K562 (cell line): ENCODE measurements around the gene SLC34A1. TPM values are rescaled to one million over a fixed set of nuclear protein-coding genes. Genes with fewer than 3 reads are reported as not detected.

ENCODE experiments used
- MBD1 ChIP-seq: fragments of 250-450 bp; sonication (Bioruptor Pico); IDR thresholded peaks from 2 replicates; pipeline ENCODE4 v1.8.0; 2022; ENCODE audit warnings: inconsistent platforms
- SRSF7 ChIP-seq: fragments of 200-400 bp; formaldehyde crosslinking; optimal IDR thresholded peaks from 2 replicates; pipeline ENCODE3; 2017; ENCODE audit warnings: mild to moderate bottlenecking, low read depth, low read length
- TFAP4 ChIP-seq: sonication (generic); formaldehyde crosslinking; IDR thresholded peaks from 2 replicates; pipeline ENCODE4 v1.8.0; 2022; ENCODE audit warnings: missing genetic modification reagents, mild to moderate bottlenecking, moderate library complexity, borderline replicate concordance
- ZFX ChIP-seq: sonication (generic); formaldehyde crosslinking; IDR thresholded peaks from 2 replicates; pipeline ENCODE4 v1.8.0; 2022; ENCODE audit warnings: mild to moderate bottlenecking, missing genetic modification reagents, moderate library complexity
- ZNF589 ChIP-seq: fragments of 200-800 bp; sonication (Bioruptor generic); IDR thresholded peaks from 2 replicates; pipeline ENCODE4 v1.6.1; 2016; ENCODE audit warnings: low read depth, missing genetic modification characterization, missing compliant biosample characterization
- ZNF695 ChIP-seq: fragments of 450-650 bp; formaldehyde crosslinking; IDR thresholded peaks from 2 replicates; pipeline ENCODE4 v1.4.0; 2020; ENCODE audit warnings: mild to moderate bottlenecking, moderate library complexity
- polyA plus RNA-seq, 8 experiments: library from polyadenylated mRNA; depleted of rRNA in 4 of 8; stranded (reverse) in 5 of 8; unstranded in 3 of 8; fragments of >200 nt; fragmentation: Nextera tagmentation in 2 of 8; fragmentation: Illumina TruSeq in 1 of 8; extraction: Ambion mirVana in 2 of 8; extraction: Trizol in 1 of 8; gene quantifications; 2 replicates each; pipeline versions ENCODE4 v1.2.1 to v1.2.3, GENCODE V29; 2011 to 2014; ENCODE audit warnings: inconsistent platforms in 1 of 8, missing spikeins in 1 of 8
- total RNA-seq, 7 experiments: library from RNA; depleted of rRNA in 6 of 7; stranded (reverse); fragments of >200 nt in 6 of 7; fragmentation: Illumina TruSeq in 2 of 7; extraction: Trizol in 2 of 7; gene quantifications; 2 replicates each; pipeline versions ENCODE4 v1.2.1 to v1.2.3, GENCODE V29; 2011 to 2021; ENCODE audit warnings: low replicate concordance in 1 of 7
- TF ChIP-seq, protein P1 (sequence below): fragments of 450-650 bp; IDR thresholded peaks from 2 replicates; pipeline ENCODE4 v1.6.1; 2016; ENCODE audit warnings: mild to moderate bottlenecking, moderate library complexity
- TF ChIP-seq, protein P2 (sequence below), 3 experiments: IDR thresholded peaks in 2 of 3; conservative IDR thresholded peaks in 1 of 3; 2 replicates each; pipeline ENCODE4 v1.5.1; 2011 to 2012; ENCODE audit warnings: low read length in 3 of 3, mild to moderate bottlenecking in 3 of 3, control low read depth in 2 of 3, improper control_type of control experiment in 1 of 3, inconsistent platforms in 1 of 3, low read depth in 1 of 3, mixed read lengths in 1 of 3, moderate library complexity in 1 of 3; ENCODE audit not compliant: insufficient read depth in 2 of 3
- TF ChIP-seq, protein P3 (sequence below): sonication (generic); formaldehyde crosslinking; IDR thresholded peaks from 2 replicates; pipeline ENCODE4 v1.9.0; 2022; ENCODE audit warnings: mild to moderate bottlenecking, missing genetic modification reagents

SLC34A1 gene
- total and polyA plus RNA-seq, 9 of the 15 experiments (the other 6 are each of a cell fraction or from before 2014, with no cell fraction given): not detected

DNA sequence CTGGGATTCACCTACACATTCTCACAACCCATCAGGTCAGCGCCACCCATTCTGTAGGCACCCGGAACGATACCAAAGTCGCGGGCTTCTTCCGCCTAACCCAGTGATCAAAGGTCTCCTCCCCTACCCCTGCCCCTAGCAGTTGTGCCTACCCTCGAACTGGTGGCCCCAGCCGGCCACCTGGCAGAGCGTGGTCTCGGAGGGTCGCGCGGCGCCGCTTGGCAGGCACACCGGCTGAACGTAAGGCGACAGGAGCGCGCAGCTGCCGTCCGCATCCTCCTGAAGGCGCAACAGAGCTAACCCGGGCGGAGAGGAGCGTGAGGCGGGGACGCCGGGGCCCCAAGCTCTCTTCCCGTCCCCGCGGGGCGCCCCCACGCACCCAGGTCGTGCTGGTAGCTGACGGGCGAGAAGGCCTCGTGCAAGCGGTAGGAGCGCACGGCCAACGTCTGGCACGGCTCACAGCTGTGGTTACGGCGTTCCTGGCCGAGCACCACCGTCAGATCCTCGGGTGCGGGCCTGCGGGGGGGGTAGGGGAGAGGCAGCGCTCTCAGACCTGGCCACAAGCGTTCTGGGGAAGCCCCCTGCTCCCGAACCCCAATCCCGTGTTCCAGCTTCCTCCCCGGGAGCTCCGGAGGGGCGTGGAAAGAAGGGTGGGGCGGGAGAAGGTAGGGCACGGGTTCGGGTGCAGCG is 19.0 kb downstream of the SLC34A1 start (continued):
- TF ChIP-seq, protein P1, sequence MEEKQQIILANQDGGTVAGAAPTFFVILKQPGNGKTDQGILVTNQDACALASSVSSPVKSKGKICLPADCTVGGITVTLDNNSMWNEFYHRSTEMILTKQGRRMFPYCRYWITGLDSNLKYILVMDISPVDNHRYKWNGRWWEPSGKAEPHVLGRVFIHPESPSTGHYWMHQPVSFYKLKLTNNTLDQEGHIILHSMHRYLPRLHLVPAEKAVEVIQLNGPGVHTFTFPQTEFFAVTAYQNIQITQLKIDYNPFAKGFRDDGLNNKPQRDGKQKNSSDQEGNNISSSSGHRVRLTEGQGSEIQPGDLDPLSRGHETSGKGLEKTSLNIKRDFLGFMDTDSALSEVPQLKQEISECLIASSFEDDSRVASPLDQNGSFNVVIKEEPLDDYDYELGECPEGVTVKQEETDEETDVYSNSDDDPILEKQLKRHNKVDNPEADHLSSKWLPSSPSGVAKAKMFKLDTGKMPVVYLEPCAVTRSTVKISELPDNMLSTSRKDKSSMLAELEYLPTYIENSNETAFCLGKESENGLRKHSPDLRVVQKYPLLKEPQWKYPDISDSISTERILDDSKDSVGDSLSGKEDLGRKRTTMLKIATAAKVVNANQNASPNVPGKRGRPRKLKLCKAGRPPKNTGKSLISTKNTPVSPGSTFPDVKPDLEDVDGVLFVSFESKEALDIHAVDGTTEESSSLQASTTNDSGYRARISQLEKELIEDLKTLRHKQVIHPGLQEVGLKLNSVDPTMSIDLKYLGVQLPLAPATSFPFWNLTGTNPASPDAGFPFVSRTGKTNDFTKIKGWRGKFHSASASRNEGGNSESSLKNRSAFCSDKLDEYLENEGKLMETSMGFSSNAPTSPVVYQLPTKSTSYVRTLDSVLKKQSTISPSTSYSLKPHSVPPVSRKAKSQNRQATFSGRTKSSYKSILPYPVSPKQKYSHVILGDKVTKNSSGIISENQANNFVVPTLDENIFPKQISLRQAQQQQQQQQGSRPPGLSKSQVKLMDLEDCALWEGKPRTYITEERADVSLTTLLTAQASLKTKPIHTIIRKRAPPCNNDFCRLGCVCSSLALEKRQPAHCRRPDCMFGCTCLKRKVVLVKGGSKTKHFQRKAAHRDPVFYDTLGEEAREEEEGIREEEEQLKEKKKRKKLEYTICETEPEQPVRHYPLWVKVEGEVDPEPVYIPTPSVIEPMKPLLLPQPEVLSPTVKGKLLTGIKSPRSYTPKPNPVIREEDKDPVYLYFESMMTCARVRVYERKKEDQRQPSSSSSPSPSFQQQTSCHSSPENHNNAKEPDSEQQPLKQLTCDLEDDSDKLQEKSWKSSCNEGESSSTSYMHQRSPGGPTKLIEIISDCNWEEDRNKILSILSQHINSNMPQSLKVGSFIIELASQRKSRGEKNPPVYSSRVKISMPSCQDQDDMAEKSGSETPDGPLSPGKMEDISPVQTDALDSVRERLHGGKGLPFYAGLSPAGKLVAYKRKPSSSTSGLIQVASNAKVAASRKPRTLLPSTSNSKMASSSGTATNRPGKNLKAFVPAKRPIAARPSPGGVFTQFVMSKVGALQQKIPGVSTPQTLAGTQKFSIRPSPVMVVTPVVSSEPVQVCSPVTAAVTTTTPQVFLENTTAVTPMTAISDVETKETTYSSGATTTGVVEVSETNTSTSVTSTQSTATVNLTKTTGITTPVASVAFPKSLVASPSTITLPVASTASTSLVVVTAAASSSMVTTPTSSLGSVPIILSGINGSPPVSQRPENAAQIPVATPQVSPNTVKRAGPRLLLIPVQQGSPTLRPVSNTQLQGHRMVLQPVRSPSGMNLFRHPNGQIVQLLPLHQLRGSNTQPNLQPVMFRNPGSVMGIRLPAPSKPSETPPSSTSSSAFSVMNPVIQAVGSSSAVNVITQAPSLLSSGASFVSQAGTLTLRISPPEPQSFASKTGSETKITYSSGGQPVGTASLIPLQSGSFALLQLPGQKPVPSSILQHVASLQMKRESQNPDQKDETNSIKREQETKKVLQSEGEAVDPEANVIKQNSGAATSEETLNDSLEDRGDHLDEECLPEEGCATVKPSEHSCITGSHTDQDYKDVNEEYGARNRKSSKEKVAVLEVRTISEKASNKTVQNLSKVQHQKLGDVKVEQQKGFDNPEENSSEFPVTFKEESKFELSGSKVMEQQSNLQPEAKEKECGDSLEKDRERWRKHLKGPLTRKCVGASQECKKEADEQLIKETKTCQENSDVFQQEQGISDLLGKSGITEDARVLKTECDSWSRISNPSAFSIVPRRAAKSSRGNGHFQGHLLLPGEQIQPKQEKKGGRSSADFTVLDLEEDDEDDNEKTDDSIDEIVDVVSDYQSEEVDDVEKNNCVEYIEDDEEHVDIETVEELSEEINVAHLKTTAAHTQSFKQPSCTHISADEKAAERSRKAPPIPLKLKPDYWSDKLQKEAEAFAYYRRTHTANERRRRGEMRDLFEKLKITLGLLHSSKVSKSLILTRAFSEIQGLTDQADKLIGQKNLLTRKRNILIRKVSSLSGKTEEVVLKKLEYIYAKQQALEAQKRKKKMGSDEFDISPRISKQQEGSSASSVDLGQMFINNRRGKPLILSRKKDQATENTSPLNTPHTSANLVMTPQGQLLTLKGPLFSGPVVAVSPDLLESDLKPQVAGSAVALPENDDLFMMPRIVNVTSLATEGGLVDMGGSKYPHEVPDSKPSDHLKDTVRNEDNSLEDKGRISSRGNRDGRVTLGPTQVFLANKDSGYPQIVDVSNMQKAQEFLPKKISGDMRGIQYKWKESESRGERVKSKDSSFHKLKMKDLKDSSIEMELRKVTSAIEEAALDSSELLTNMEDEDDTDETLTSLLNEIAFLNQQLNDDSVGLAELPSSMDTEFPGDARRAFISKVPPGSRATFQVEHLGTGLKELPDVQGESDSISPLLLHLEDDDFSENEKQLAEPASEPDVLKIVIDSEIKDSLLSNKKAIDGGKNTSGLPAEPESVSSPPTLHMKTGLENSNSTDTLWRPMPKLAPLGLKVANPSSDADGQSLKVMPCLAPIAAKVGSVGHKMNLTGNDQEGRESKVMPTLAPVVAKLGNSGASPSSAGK: peak; percentile 32; the same call in 1 of the 2 replicates
- TF ChIP-seq SRSF7 (peak; percentile 70), TFAP4 (CRISPR knock-in tag) (peak; percentile 8; the same call in 1 of the 2 replicates), ZNF589 (CRISPR knock-in tag) (no peak), MBD1 (0 out of 2 replicates have a peak, but pooled peaks have one; percentile 69), ZFX (CRISPR knock-in tag) (peak; percentile 61), ZNF695 (CRISPR knock-in tag) (no peak)
- TF ChIP-seq, protein P2, sequence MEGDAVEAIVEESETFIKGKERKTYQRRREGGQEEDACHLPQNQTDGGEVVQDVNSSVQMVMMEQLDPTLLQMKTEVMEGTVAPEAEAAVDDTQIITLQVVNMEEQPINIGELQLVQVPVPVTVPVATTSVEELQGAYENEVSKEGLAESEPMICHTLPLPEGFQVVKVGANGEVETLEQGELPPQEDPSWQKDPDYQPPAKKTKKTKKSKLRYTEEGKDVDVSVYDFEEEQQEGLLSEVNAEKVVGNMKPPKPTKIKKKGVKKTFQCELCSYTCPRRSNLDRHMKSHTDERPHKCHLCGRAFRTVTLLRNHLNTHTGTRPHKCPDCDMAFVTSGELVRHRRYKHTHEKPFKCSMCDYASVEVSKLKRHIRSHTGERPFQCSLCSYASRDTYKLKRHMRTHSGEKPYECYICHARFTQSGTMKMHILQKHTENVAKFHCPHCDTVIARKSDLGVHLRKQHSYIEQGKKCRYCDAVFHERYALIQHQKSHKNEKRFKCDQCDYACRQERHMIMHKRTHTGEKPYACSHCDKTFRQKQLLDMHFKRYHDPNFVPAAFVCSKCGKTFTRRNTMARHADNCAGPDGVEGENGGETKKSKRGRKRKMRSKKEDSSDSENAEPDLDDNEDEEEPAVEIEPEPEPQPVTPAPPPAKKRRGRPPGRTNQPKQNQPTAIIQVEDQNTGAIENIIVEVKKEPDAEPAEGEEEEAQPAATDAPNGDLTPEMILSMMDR (IDR thresholded peaks at IDR 0.05 in 2 of 3, conservative IDR thresholded peaks at IDR 0.05 in 1 of 3; ENCODE audit: insufficient read depth in 2 of 3, low read depth in 1 of 3, low read length in 3 of 3): peak in 1 of 3 experiments; percentile 30; a peak in 1 of 6 replicates
- TF ChIP-seq, protein P3, sequence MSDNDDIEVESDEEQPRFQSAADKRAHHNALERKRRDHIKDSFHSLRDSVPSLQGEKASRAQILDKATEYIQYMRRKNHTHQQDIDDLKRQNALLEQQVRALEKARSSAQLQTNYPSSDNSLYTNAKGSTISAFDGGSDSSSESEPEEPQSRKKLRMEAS (CRISPR knock-in tag): peak; percentile 31; the same call in 1 of the 2 replicates
